Ascending aorta (tissue), 2 donors: ENCODE measurements around the gene ADPRH. TPM values are rescaled to one million over a fixed set of nuclear protein-coding genes. Genes with fewer than 3 reads are reported as not detected.

ENCODE experiments used
- DNase-seq, 2 donors: peaks; one replicate each; pipeline ENCODE4 v3.0.0-alpha.2; 2019; ENCODE audit warnings: low spot score in 2 of 2
- H3K27ac ChIP-seq, 2 donors: fragments of 200-600 bp; sonication (generic); one replicate each; pipeline ENCODE4 v1.5.1; 2016 to 2017; ENCODE audit warnings: mild to moderate bottlenecking in 1 of 2
- H3K27me3 ChIP-seq: fragments of 200-600 bp; sonication (generic); one replicate; pipeline ENCODE4 v1.5.1; 2017
- H3K36me3 ChIP-seq, 2 donors: fragments of 200-600 bp; sonication (generic); one replicate each; pipeline ENCODE4 v1.5.1; 2016
- H3K4me1 ChIP-seq, 2 donors: fragments of 200-600 bp; sonication (generic); one replicate each; pipeline ENCODE4 v1.5.1; 2016 to 2017; ENCODE audit warnings: mild to moderate bottlenecking in 1 of 2
- H3K4me3 ChIP-seq, 2 donors: fragments of 200-600 bp; sonication (generic); one replicate each; pipeline ENCODE4 v1.5.1; 2016 to 2017; ENCODE audit warnings: mild to moderate bottlenecking in 1 of 2
- H3K9me3 ChIP-seq, 2 donors: fragments of 200-600 bp; sonication (generic); one replicate each; pipeline ENCODE4 v1.5.1; 2016
- CTCF ChIP-seq, 3 experiments: fragments of 200-600 bp in 2 of 3; fragments of 450-650 bp in 1 of 3; sonication (generic) in 2 of 3; IDR thresholded peaks; one replicate each; pipeline ENCODE4 v1.5.1; 2016 to 2019; ENCODE audit warnings: antibody characterized with exemption in 3 of 3, mild to moderate bottlenecking in 1 of 3, moderate library complexity in 1 of 3
- intact Hi-C: fragments of 100-400 bp; cut with DNase I; formaldehyde crosslinking; loops from one replicate; pipeline ENCODE4 v1.15.1; 2023
- total RNA-seq: library from RNA; depleted of rRNA; stranded (reverse); fragments of >200 nt; gene quantifications from one replicate; pipeline ENCODE4 v1.1.0, GENCODE V29; 2016

The ADPRH gene
- total RNA-seq, 1 donor from 2014 or later = 32.1 TPM

GRCh38 chr3:119597548-119598288 is 18.4 kb downstream of the ADPRH start, which contains the start of gene PLA1A:
PLA1A (plus strand) TSS chr3:119597885; CDS start chr3:119597914, 29 bp downstream.
- Histone ChIP-seq H3K27ac (no peak within 1 kb of the TSS), H3K9me3 (no peaks in the 10 kb centered on the region), H3K4me1 (no peaks in the 10 kb centered on the region), H3K27me3 (no peaks in the 10 kb centered on the region), H3K4me3 (no peak within 1 kb of the TSS), H3K36me3 (no peaks in the 10 kb centered on the region)
- no peak for DNase-seq
- intact Hi-C loops = no loop called here
- TF ChIP-seq CTCF (IDR thresholded peaks at IDR 0.05) = no peak

GRCh38 chr3:119598410-119599098 is 19.3 kb downstream of the ADPRH start:
- intact Hi-C loops = no loop called here
- no peak overlapping the region for H3K27ac ChIP-seq

GRCh38 chr3:119599558-119600174 is 20.4 kb downstream of the ADPRH start:
- intact Hi-C loops = no loop called here
- DNase-seq = no peak
- no peaks in the 10 kb centered on the region for H3K9me3 ChIP-seq
- TF ChIP-seq CTCF (IDR thresholded peaks at IDR 0.05) = no peak
- no peak overlapping the region for H3K4me3 ChIP-seq
- no peaks in the 10 kb centered on the region for H3K27me3 ChIP-seq
- no peaks in the 10 kb centered on the region for H3K4me1 ChIP-seq
- H3K36me3 ChIP-seq = no peaks in the 10 kb centered on the region
- H3K27ac ChIP-seq = no peak overlapping the region

More at GRCh38 chr3:119598410-119599098, 19.3 kb downstream of the ADPRH start:
- TF ChIP-seq CTCF (IDR thresholded peaks at IDR 0.05) = no peak
- Histone ChIP-seq H3K27me3 (no peaks in the 10 kb centered on the region), H3K36me3 (no peaks in the 10 kb centered on the region), H3K9me3 (no peaks in the 10 kb centered on the region), H3K4me1 (no peaks in the 10 kb centered on the region), H3K4me3 (no peak overlapping the region)
- DNase-seq = no peak

- intact Hi-C loops = no loop called here
- Histone ChIP-seq H3K4me3 (no peak overlapping the region), H3K27me3 (no peaks in the 10 kb centered on the region), H3K4me1 (no peaks in the 10 kb centered on the region), H3K36me3 (no peaks in the 10 kb centered on the region), H3K9me3 (no peaks in the 10 kb centered on the region), H3K27ac (no peak overlapping the region)
- peak in 1 of 2 donors; percentile 61 for DNase-seq
- TF ChIP-seq CTCF (IDR thresholded peaks at IDR 0.05) = peak in 2 of 3 experiments; percentile 8 to 40
These were observed 21.4 kb downstream of the ADPRH start for GRCh38 chr3:119600732-119601131.

- no peaks in the 10 kb centered on the region for H3K9me3 ChIP-seq
- no peak overlapping the region for H3K27ac ChIP-seq
- H3K36me3 ChIP-seq = no peaks in the 10 kb centered on the region
- no peaks in the 10 kb centered on the region for H3K27me3 ChIP-seq
- no peaks in the 10 kb centered on the region for H3K4me1 ChIP-seq
- intact Hi-C loops = no loop called here
- no peak for TF ChIP-seq CTCF (IDR thresholded peaks at IDR 0.05)
- DNase-seq = no peak
- no peak overlapping the region for H3K4me3 ChIP-seq
These were observed 21.9 kb downstream of the ADPRH start for GRCh38 chr3:119601154-119601553.
